Measurements from ENCODE around the gene VWF. TPM values are rescaled to one million over a fixed set of nuclear protein-coding genes. Genes with fewer than 3 reads are reported as not detected.
A peak's percentile ranks its signal among the peaks of the same experiment; 100 is the strongest.
"Not testable (repeated sequence)": the region's sequence is repeated elsewhere in the genome, so short reads cannot be mapped to it uniquely, and the experiment has no call there.

VWF gene
- total and polyA plus RNA-seq, 2 of the 13 experiments (the other 11 are each of a cell fraction or from before 2014, with no cell fraction given) = 0.20 to 0.25 TPM

DNA sequence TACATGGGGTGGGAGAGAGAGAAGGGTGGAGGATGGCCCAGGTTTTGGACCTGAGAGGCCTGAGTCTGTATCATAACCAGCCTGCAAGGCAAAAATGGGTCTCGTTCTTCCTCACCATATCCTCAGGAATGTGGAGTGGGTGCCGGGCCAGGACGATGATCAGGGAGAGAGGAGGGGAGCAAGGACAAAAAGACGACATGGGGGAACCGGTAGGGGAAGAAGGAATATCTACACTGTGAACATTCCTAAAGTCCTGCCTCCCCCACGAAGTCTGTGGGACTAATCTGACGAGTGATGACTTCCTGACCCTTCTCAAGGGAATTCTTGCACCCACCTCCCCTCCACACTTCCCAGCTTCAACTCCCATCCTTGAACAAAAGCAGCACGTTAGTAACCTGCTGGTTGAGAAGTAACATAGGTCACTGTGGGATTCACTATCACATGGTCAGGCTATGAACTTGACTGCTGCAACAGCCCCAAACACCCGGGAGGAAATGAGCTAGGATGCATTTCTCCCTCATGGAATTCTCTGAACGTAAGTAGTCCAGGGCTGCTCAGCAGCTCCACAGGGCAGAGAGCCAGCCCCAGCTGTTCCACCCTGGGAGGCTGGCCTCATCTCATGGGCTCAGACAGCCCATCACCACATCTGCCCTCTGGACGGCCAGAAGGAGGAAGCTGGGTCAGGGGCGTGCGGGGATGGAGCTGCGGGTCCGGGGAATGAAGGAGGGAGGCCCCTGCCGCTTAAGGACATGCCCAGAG is 36.8 kb upstream of the VWF start:
- Histone ChIP-seq H4K20me1 (ENCODE audit: insufficient read depth, low read length) (no peaks in the 10 kb centered on the region), H3K36me3 (replicated peaks in 1 of 2; ENCODE audit: control insufficient read depth in 1 of 2, insufficient read depth in 2 of 2, low read length in 2 of 2) (no peaks in the 10 kb centered on the region), H3K4me1 (ENCODE audit: insufficient read depth, low read length) (peaks cover 30% of the 10 kb centered on the region), H3K27ac (ENCODE audit: extremely low read length, insufficient read depth, low read length) (no peak overlapping the region), H3K27me3 (ENCODE audit: control insufficient read depth in 1 of 2, insufficient read depth in 2 of 2, low read length in 2 of 2) (peaks cover 4 to 18% of the 10 kb centered on the region in 2 experiments; a peak in 2 of 5 replicates), H3K4me3 (replicated peaks in 1 of 3; ENCODE audit: insufficient read depth in 1 of 3, low read depth in 2 of 3, low read length in 3 of 3) (no peak overlapping the region), H3K79me2 (ENCODE audit: insufficient read depth, low read length) (no peaks in the 10 kb centered on the region), H3K4me2 (ENCODE audit: low read depth, low read length) (no peak overlapping the region), H2AFZ (ENCODE audit: low read length) (no peak overlapping the region), H3K9me3 (ENCODE audit: low read length) (no peaks in the 10 kb centered on the region), H3K9ac (ENCODE audit: insufficient read depth, low read depth, low read length) (no peak overlapping the region)
- no peak for FAIRE-seq
- WGBS (ENCODE audit: low lambda C conversion rate) = 22% methylated on average over 12 of the region's 16 CpGs
- intact Hi-C loops (cut with micrococcal nuclease; ENCODE audit: unreplicated experiment) = no loop called here
- no TSS peak for BruUV-seq (replicated peaks)
- POLR2A ChIA-PET = no interaction called here
- in situ Hi-C loops (cut with HindIII; ENCODE audit: extremely low pct_ligation_motif_present, low pct_unique_long_range_greater_than_20kb) = no loop called here
- CTCF ChIA-PET (ENCODE audit: low intra/inter-chr PET ratio, low total read pairs) = no interaction called here
- TF ChIP-seq NFYB (CRISPR knock-in tag; IDR thresholded peaks at IDR 0.05) (no peak), PITX1 (CRISPR knock-in tag; IDR thresholded peaks at IDR 0.05) (no peak), ZNF496 (CRISPR knock-in tag; IDR thresholded peaks at IDR 0.05; ENCODE audit: insufficient replicate concordance) (no peak)
- TF ChIP-seq, protein P1, sequence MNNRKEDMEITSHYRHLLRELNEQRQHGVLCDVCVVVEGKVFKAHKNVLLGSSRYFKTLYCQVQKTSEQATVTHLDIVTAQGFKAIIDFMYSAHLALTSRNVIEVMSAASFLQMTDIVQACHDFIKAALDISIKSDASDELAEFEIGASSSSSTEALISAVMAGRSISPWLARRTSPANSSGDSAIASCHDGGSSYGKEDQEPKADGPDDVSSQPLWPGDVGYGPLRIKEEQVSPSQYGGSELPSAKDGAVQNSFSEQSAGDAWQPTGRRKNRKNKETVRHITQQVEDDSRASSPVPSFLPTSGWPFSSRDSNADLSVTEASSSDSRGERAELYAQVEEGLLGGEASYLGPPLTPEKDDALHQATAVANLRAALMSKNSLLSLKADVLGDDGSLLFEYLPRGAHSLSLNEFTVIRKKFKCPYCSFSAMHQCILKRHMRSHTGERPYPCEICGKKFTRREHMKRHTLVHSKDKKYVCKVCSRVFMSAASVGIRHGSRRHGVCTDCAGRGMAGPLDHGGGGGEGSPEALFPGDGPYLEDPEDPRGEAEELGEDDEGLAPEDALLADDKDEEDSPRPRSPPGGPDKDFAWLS (CRISPR knock-in tag; IDR thresholded peaks at IDR 0.05; ENCODE audit: borderline replicate concordance) = no peak
- peak; percentile 14; the same call in 1 of the 3 replicates for ATAC-seq
- DNase-seq (ENCODE audit: low spot score) = no peak

DNA sequence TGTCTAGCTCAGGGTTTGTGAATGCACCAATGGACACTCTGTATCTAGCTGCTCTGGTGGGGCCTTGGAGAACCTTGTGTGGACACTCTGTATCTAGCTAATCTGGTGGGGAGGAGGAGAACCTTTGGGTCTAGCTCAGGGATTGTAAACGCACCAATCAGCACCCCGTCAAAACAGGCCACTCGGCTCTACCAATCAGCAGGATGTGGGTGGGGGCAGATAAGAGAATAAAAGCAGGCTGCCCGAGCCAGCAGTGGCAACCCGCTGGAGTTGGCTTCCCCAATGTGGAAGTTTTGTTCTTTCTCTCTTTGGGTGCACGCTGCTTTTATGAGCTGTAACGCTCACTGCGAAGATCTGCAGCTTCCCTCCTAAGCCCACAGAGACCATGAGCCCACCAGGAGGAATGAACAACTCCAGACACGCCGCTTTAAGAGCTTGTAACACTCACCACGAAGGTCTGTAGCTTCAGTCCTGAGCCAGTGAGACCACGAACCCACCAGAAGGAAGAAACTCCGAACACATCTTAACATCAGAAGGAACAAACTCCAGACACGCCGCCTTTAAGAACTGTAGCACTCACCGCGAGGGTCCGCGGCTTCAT is 35.7 kb upstream of the VWF start:
- ATAC-seq; CTCF ChIA-PET (ENCODE audit: low intra/inter-chr PET ratio, low total read pairs); H3K9ac ChIP-seq (ENCODE audit: insufficient read depth, low read depth, low read length); POLR2A ChIA-PET; FAIRE-seq; H2AFZ ChIP-seq (ENCODE audit: low read length); BruUV-seq (replicated peaks); H3K4me3 ChIP-seq (replicated peaks in 1 of 3; ENCODE audit: insufficient read depth in 1 of 3, low read depth in 2 of 3, low read length in 3 of 3); H3K4me2 ChIP-seq (ENCODE audit: low read depth, low read length); in situ Hi-C loops (cut with HindIII; ENCODE audit: extremely low pct_ligation_motif_present, low pct_unique_long_range_greater_than_20kb); H3K9me3 ChIP-seq (ENCODE audit: low read length); H3K79me2 ChIP-seq (ENCODE audit: insufficient read depth, low read length); H4K20me1 ChIP-seq (ENCODE audit: insufficient read depth, low read length); DNase-seq (ENCODE audit: low spot score); intact Hi-C loops (cut with micrococcal nuclease; ENCODE audit: unreplicated experiment); H3K27ac ChIP-seq (ENCODE audit: extremely low read length, insufficient read depth, low read length); H3K36me3 ChIP-seq (replicated peaks in 1 of 2; ENCODE audit: control insufficient read depth in 1 of 2, insufficient read depth in 2 of 2, low read length in 2 of 2): not testable (repeated sequence)
- TF ChIP-seq POLR2A (IDR thresholded peaks at IDR 0.05; ENCODE audit: insufficient read depth in 1 of 2, low read depth in 2 of 2, low read length in 2 of 2) (0 out of 4 replicates have a peak, but pooled peaks of 1 of the 2 experiments have one; percentile 21), NFYC (CRISPR knock-in tag; IDR thresholded peaks at IDR 0.05) (peak; percentile 70), NFYB (CRISPR knock-in tag; IDR thresholded peaks at IDR 0.05) (peak; percentile 70), SETDB1 (CRISPR knock-in tag; IDR thresholded peaks at IDR 0.05; ENCODE audit: borderline replicate concordance) (0 out of 2 replicates have a peak, but pooled peaks have one; percentile 50)
- 73% methylated on average over 19 of the region's 19 CpGs for WGBS (ENCODE audit: low lambda C conversion rate)
- peaks cover 6 to 11% of the 10 kb centered on the region in 2 experiments; a peak in 3 of 5 replicates for H3K27me3 ChIP-seq (ENCODE audit: control insufficient read depth in 1 of 2, insufficient read depth in 2 of 2, low read length in 2 of 2)
- H3K4me1 ChIP-seq (ENCODE audit: insufficient read depth, low read length) = peaks cover 30% of the 10 kb centered on the region

DNA sequence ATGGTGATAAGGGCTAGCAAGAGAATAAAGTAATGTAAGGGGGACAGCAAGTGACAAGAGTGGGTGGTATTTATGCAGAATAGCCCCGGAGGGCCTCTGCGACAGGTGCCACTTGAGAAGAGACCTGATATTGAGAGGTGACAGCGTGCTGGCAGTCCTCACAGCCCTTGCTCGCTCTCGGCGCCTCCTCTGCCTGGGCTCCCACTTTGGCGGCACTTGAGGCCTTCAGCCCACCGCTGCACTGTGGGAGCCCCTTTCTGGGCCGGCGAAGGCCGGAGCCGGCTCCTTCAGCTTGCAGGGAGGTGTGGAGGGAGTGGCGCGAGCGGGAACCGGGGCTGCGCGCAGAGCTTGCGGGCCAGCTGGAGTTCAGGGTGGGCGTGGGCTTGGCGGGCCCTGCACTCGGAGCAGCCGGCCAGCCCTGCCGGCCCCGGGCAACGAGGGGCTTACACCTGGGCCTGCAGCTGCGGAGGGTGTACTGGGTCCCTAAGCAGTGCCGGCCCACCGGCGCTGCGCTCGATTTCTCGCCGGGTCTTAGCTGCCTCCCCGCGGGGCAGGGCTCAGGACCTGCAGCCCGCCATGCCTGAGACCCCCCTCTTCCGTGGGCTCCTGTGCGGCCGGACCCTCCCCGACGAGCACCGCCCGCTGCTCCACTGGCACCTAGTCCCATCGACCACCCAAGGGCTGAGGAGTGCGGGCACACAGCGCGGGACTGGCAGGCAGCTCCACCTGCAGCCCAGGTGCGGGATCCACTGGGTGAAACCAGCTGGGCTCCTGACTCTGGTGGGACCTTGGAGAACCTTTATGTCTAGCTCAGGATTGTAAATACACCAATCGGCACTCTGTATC is 34.9 kb upstream of the VWF start:
- BruUV-seq (replicated peaks); FAIRE-seq; H3K27ac ChIP-seq (ENCODE audit: extremely low read length, insufficient read depth, low read length); H3K9ac ChIP-seq (ENCODE audit: insufficient read depth, low read depth, low read length); CTCF ChIA-PET (ENCODE audit: low intra/inter-chr PET ratio, low total read pairs); in situ Hi-C loops (cut with HindIII; ENCODE audit: extremely low pct_ligation_motif_present, low pct_unique_long_range_greater_than_20kb); DNase-seq (ENCODE audit: low spot score); H3K9me3 ChIP-seq (ENCODE audit: low read length); POLR2A ChIA-PET; H3K79me2 ChIP-seq (ENCODE audit: insufficient read depth, low read length); H4K20me1 ChIP-seq (ENCODE audit: insufficient read depth, low read length); H3K4me3 ChIP-seq (replicated peaks in 1 of 3; ENCODE audit: insufficient read depth in 1 of 3, low read depth in 2 of 3, low read length in 3 of 3); H2AFZ ChIP-seq (ENCODE audit: low read length); H3K27me3 ChIP-seq (ENCODE audit: control insufficient read depth in 1 of 2, insufficient read depth in 2 of 2, low read length in 2 of 2); H3K36me3 ChIP-seq (replicated peaks in 1 of 2; ENCODE audit: control insufficient read depth in 1 of 2, insufficient read depth in 2 of 2, low read length in 2 of 2); ATAC-seq; intact Hi-C loops (cut with micrococcal nuclease; ENCODE audit: unreplicated experiment); H3K4me2 ChIP-seq (ENCODE audit: low read depth, low read length): not testable (repeated sequence)
- peaks cover 30% of the 10 kb centered on the region for H3K4me1 ChIP-seq (ENCODE audit: insufficient read depth, low read length)
- 84% methylated on average over 12 of the region's 50 CpGs for WGBS (ENCODE audit: low lambda C conversion rate)

All from HepG2 (cell line).